Smooth muscle cell (in vitro differentiated cells): ENCODE data around the gene CORO7. TPM values are rescaled to one million over a fixed set of nuclear protein-coding genes. Genes with fewer than 3 reads are reported as not detected.

Experiments used
- DNase-seq: peaks from one replicate; lab custom pipeline; 2025; ENCODE audit not compliant: unreplicated experiment; lab: John Stamatoyannopoulos, UW
- H2AFZ ChIP-seq: fragments of 200-600 bp; sonication (generic); 2 replicates; pipeline ENCODE4 v1.6.0; 2016; ENCODE audit warnings: antibody characterized with exemption, low read depth, mild to moderate bottlenecking
- H3F3A ChIP-seq: fragments of 200-600 bp; sonication (generic); 2 replicates; pipeline ENCODE4 v1.6.0; 2017; ENCODE audit warnings: antibody characterized with exemption, low read depth
- H3K27ac ChIP-seq: fragments of 200-600 bp; sonication (generic); 2 replicates; pipeline ENCODE4 v1.5.1; 2016; ENCODE audit warnings: low read depth, mild to moderate bottlenecking
- H3K27me3 ChIP-seq: fragments of 200-600 bp; sonication (generic); 2 replicates; pipeline ENCODE4 v1.6.1; 2016; ENCODE audit warnings: low read depth, mild to moderate bottlenecking
- H3K36me3 ChIP-seq: fragments of 200-600 bp; sonication (generic); 2 replicates; pipeline ENCODE4 v1.5.1; 2016; ENCODE audit warnings: low read depth
- H3K4me1 ChIP-seq: fragments of 200-600 bp; sonication (generic); 2 replicates; pipeline ENCODE4 v1.5.1; 2016; ENCODE audit warnings: low read depth
- H3K4me2 ChIP-seq: fragments of 200-600 bp; sonication (generic); 2 replicates; pipeline ENCODE4 v1.6.0; 2016; ENCODE audit warnings: mild to moderate bottlenecking
- H3K4me3 ChIP-seq: fragments of 200-600 bp; sonication (generic); 2 replicates; pipeline ENCODE4 v1.5.1; 2016; ENCODE audit warnings: mild to moderate bottlenecking
- H3K79me2 ChIP-seq: fragments of 200-600 bp; sonication (generic); 2 replicates; pipeline ENCODE4 v1.6.0; 2016; ENCODE audit warnings: low read depth, mild to moderate bottlenecking
- H3K9ac ChIP-seq: fragments of 200-600 bp; sonication (generic); 2 replicates; pipeline ENCODE4 v1.6.0; 2016; ENCODE audit warnings: low read depth
- H3K9me3 ChIP-seq: fragments of 200-600 bp; sonication (generic); replicated peaks from 2 replicates; pipeline ENCODE4 v1.5.1; 2016; ENCODE audit warnings: low read depth
- H4K20me1 ChIP-seq: fragments of 200-600 bp; sonication (generic); 2 replicates; pipeline ENCODE4 v1.6.0; 2016; ENCODE audit warnings: low read depth
- WGBS: methylation state at CpG from one replicate; pipeline ENCODE4 v1.1.7; 2016; ENCODE audit warnings: low lambda C conversion rate; 5-methylcytosine and 5-hydroxymethylcytosine counted together
- polyA plus RNA-seq: library from polyadenylated mRNA; unstranded; fragments of >200 nt; fragmentation: Nextera tagmentation; extraction: Ambion mirVana; gene quantifications from 2 replicates; pipeline ENCODE4 v1.2.1, GENCODE V29; 2016
- total RNA-seq: library from RNA; depleted of rRNA; stranded (reverse); fragments of >200 nt; gene quantifications from 2 replicates; pipeline ENCODE4 v1.2.3, GENCODE V29; 2014
- TF ChIP-seq, protein P1 (sequence below): fragments of 200-600 bp; sonication (generic); IDR thresholded peaks from 2 replicates; pipeline ENCODE4 v1.5.1; 2017; ENCODE audit warnings: borderline replicate concordance, mild to moderate bottlenecking, antibody characterized with exemption; ENCODE audit not compliant: insufficient read depth, poor library complexity, severe bottlenecking

CORO7 gene
- total and polyA plus RNA-seq, 2 experiments from 2014 or later: 6.7 to 12.7 TPM

DNA sequence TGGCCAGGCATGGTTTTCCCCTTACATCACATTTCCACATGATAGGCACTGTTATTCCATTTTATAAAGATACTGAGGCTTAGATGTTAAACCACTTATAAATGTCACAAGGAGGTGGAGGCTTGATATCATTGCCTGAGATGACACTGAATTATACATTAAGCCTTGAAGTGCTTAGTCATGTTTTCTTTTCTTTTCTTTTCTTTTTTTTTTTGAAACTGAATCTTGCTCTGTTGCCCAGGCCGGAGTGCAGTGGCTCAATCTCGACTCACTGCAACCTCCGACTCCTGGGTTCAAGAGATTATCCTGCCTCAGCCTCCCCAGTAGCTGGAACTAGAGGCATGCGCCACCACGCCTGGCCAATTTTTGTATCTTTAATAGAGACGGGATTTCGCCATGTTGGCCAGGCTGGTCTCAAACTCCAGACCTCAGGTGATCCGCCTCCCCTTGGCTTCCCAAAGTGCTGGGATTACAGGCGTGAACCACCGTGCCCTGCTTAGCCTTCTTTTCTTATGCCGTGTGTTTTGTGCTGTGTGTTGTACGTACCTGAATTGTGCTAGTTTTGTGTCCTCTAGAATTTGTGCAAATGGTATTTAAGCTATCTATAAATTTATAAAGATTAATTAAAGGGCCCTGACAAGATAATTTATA is 10.5 kb upstream of the CORO7 start:
- TF ChIP-seq, protein P1, sequence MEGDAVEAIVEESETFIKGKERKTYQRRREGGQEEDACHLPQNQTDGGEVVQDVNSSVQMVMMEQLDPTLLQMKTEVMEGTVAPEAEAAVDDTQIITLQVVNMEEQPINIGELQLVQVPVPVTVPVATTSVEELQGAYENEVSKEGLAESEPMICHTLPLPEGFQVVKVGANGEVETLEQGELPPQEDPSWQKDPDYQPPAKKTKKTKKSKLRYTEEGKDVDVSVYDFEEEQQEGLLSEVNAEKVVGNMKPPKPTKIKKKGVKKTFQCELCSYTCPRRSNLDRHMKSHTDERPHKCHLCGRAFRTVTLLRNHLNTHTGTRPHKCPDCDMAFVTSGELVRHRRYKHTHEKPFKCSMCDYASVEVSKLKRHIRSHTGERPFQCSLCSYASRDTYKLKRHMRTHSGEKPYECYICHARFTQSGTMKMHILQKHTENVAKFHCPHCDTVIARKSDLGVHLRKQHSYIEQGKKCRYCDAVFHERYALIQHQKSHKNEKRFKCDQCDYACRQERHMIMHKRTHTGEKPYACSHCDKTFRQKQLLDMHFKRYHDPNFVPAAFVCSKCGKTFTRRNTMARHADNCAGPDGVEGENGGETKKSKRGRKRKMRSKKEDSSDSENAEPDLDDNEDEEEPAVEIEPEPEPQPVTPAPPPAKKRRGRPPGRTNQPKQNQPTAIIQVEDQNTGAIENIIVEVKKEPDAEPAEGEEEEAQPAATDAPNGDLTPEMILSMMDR: no peak
- DNase-seq: no peak
- Histone ChIP-seq H3K4me3 (peak overlapping the region; percentile 94), H4K20me1 (peaks cover 22% of the 10 kb centered on the region), H3K79me2 (peaks cover 56% of the 10 kb centered on the region), H3F3A (no peaks in the 10 kb centered on the region), H3K27ac (peak overlapping the region; percentile 91), H3K27me3 (no peaks in the 10 kb centered on the region), H3K9me3 (no peaks in the 10 kb centered on the region), H3K4me1 (peaks cover 13% of the 10 kb centered on the region), H3K4me2 (peak overlapping the region; percentile 90), H3K36me3 (no peaks in the 10 kb centered on the region), H2AFZ (no peak overlapping the region), H3K9ac (peak overlapping the region; percentile 91)
- WGBS: 94% methylated on average over 12 of the region's 12 CpGs

- Histone ChIP-seq H3K27ac (peak overlapping the region; percentile 91), H2AFZ (peak overlapping the region; percentile 86), H3K27me3 (no peaks in the 10 kb centered on the region), H3K9ac (peak overlapping the region; percentile 91), H3K4me3 (peak overlapping the region; percentile 94), H3K36me3 (no peaks in the 10 kb centered on the region), H3F3A (no peaks in the 10 kb centered on the region), H4K20me1 (peaks cover 19% of the 10 kb centered on the region), H3K9me3 (no peaks in the 10 kb centered on the region), H3K4me2 (peak overlapping the region; percentile 90), H3K79me2 (peaks cover 52% of the 10 kb centered on the region), H3K4me1 (peaks cover 13% of the 10 kb centered on the region)
- TF ChIP-seq, protein P1: no peak
- DNase-seq: no peak
- 4% methylated on average over 31 of the region's 31 CpGs for WGBS
These were observed 9.8 kb upstream of the CORO7 start for GRCh38 chr16:4426021-4426684.

GRCh38 chr16:4425378-4426020 is 9.1 kb upstream of the CORO7 start, which contains the start of gene DNAJA3:
Gene DNAJA3 (plus strand): TSS chr16:4425868. CDS start chr16:4425882, 14 bp downstream.
- Histone ChIP-seq H3K27me3 (no peaks in the 10 kb centered on the region), H3F3A (no peaks in the 10 kb centered on the region), H3K4me2 (peak within 1 kb of the TSS; percentile 90), H2AFZ (peak within 1 kb of the TSS; percentile 86), H3K79me2 (peaks cover 47% of the 10 kb centered on the region), H3K27ac (peak within 1 kb of the TSS; percentile 91), H3K9ac (peak within 1 kb of the TSS; percentile 91), H3K9me3 (no peaks in the 10 kb centered on the region), H3K4me3 (peak within 1 kb of the TSS; percentile 94), H4K20me1 (peaks cover 13% of the 10 kb centered on the region), H3K4me1 (peaks cover 13% of the 10 kb centered on the region), H3K36me3 (no peaks in the 10 kb centered on the region)
- WGBS: under 1% methylated on average over 68 of the region's 68 CpGs
- peak; percentile 99 for DNase-seq
- TF ChIP-seq, protein P1: no peak
